Measurements from ENCODE around the gene CCDC63.

GRCh38 chr12:110893956-110894355 lies 47.2 kb downstream of the CCDC63 start:
- TF ChIP-seq CTCF (conservative IDR thresholded peaks at IDR 0.05; ENCODE audit: low read length) (no peak), EZH2phosphoT487 (IDR thresholded peaks at IDR 0.05; ENCODE audit: borderline replicate concordance, low read depth, low read length) (no peak)

Measured in OCI-LY7 (cell line).